Subcutaneous abdominal adipose tissue (tissue), 5 donors: Measurements from ENCODE around the gene ANGPT4.

Experiments
- H3K27ac ChIP-seq: one replicate; pipeline ENCODE4 v1.7.0; 2013; ENCODE audit warnings: low read depth, mild to moderate bottlenecking, inconsistent platforms, low read length, moderate library complexity
- H3K27me3 ChIP-seq, 5 donors: one replicate each; pipeline ENCODE4 v1.7.0; 2013; ENCODE audit warnings: low read length in 5 of 5, inconsistent platforms in 1 of 5; ENCODE audit not compliant: control insufficient read depth in 5 of 5, insufficient read depth in 4 of 5
- H3K36me3 ChIP-seq, 5 donors: one replicate each; pipeline ENCODE4 v1.7.0; 2013; ENCODE audit warnings: low read length in 5 of 5; ENCODE audit not compliant: control insufficient read depth in 5 of 5, insufficient read depth in 5 of 5
- H3K4me1 ChIP-seq, 5 donors: one replicate each; pipeline ENCODE4 v1.7.0; 2013; ENCODE audit warnings: low read length in 5 of 5, mild to moderate bottlenecking in 3 of 5, moderate library complexity in 1 of 5; ENCODE audit not compliant: control insufficient read depth in 5 of 5, insufficient read depth in 5 of 5
- H3K4me3 ChIP-seq, 5 donors: one replicate each; pipeline ENCODE4 v1.7.0; 2013; ENCODE audit warnings: low read length in 5 of 5, low read depth in 1 of 5
- H3K9ac ChIP-seq, 5 donors: one replicate each; pipeline ENCODE4 v1.7.0; 2013; ENCODE audit warnings: low read length in 5 of 5, mild to moderate bottlenecking in 4 of 5, moderate library complexity in 3 of 5
- H3K9me3 ChIP-seq, 5 donors: one replicate each; pipeline ENCODE4 v1.7.0; 2013; ENCODE audit warnings: low read length in 5 of 5; ENCODE audit not compliant: control insufficient read depth in 5 of 5
- donor health status: healthy.
- donor health status: healthy.
- donor health status: healthy.
- donor health status: healthy.
- donor health status: healthy.

The ANGPT4 gene

DNA sequence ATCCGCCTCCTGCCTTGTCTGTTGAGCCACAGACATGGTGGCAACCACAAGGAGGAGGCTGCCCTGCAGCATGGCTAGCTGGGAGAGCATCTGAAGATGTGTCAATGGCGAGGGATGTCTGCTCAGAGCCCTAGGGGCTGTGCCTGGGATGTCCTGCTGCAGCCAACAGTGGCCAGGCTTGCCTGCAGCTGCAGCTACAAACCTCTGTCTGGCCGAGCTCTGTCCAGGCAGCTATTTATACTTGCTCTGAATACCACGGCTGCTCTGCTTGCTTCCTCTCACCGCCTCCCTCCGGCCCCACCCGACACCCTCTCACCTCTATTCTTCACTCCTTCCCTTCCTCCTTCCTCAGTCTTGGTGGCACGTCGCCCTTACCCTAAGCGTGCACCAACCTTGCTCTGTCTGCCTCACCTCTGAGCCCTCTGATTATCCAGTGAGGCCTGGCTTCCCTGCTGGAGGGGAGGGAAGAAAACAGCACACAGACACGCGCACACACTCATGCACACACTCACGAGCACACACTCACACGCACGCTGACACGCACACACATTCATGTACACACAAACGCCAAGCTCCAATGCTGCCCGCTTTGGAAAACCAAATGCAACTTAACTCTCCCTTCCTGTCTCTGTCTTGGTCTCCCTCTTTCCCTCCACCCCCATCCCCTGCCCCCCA lies at the start of gene ANGPT4:
ANGPT4 (minus strand) TSS at position 210 of the 675 bp plus-strand sequence; CDS start at position 90, 120 bp downstream.
- no peak within 1 kb of the TSS for H3K27ac ChIP-seq
- peaks cover 4 to 36% (median 27%) of the 10 kb centered on the region in 5 donors for H3K4me1 ChIP-seq
- H3K27me3 ChIP-seq: peaks cover 0 to 2% (median 0%) of the 10 kb centered on the region in 5 donors
- H3K36me3 ChIP-seq: no peaks in the 10 kb centered on the region
- H3K9ac ChIP-seq: peak within 1 kb of the TSS in 1 of 5 donors; percentile 4
- peak within 1 kb of the TSS in 3 of 5 donors; percentile 5 to 24 (median 17) for H3K4me3 ChIP-seq
- H3K9me3 ChIP-seq: no peaks in the 10 kb centered on the region

DNA sequence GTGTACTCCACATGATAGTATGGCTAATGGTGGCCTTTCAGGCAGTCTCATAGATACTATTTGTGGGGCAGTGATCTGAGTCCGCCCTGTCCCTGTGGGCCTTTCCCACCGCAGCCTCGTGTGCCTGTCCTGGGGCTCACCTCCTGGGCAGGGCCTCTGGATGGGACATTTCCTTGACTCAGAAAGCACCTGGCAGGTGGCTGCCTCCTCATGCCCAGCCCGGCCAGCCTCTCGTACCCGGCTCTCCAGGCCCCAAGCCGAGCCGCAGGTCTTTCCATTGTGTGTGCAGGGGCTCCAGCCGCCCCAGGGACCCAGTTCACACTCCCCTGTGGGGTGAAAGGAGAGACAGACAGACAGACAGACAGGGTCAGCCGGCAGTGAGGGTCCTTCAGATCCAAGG lies 47.7 kb upstream of the ANGPT4 start:
- H3K27ac ChIP-seq: no peak overlapping the region
- H3K36me3 ChIP-seq: no peaks in the 10 kb centered on the region
- H3K9me3 ChIP-seq: peaks cover 0 to 9% (median 7%) of the 10 kb centered on the region in 5 donors
- no peak overlapping the region for H3K4me3 ChIP-seq
- no peak overlapping the region for H3K9ac ChIP-seq
- no peaks in the 10 kb centered on the region for H3K4me1 ChIP-seq
- peaks cover 14 to 35% (median 29%) of the 10 kb centered on the region in 5 donors for H3K27me3 ChIP-seq

DNA sequence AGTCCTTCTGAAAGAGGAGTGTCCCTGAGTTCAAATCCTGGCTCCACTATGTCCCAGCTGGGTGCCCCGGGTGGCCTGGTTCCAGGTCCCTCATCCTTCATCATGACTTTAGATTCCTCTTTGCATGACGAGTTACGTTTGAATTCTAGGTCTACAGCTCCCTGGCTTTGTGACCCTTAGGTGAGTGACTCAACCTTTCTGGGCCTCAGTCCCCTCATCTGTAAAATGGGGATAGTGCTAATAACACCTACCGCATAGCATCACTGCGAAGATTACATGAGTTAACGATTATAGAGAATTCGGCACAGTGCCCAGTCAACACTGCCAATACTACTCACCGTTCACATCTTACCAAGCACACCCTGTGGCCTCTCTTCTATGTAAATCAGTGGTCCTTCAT lies 46.5 kb upstream of the ANGPT4 start:
- Histone ChIP-seq H3K27me3 (peaks cover 22 to 45% (median 31%) of the 10 kb centered on the region in 5 donors), H3K4me3 (no peak overlapping the region), H3K9ac (no peak overlapping the region), H3K27ac (no peak overlapping the region), H3K4me1 (no peaks in the 10 kb centered on the region), H3K9me3 (peaks cover 0 to 1% (median 0%) of the 10 kb centered on the region in 5 donors), H3K36me3 (no peaks in the 10 kb centered on the region)

- Histone ChIP-seq H3K27me3 (peaks cover 22 to 45% (median 30%) of the 10 kb centered on the region in 5 donors), H3K9me3 (no peaks in the 10 kb centered on the region), H3K36me3 (no peaks in the 10 kb centered on the region), H3K4me3 (no peak overlapping the region), H3K27ac (no peak overlapping the region), H3K9ac (no peak overlapping the region), H3K4me1 (no peaks in the 10 kb centered on the region)
These were observed 46.1 kb upstream of the ANGPT4 start for GRCh38 chr20:962223-962622.

- Histone ChIP-seq H3K4me1 (no peaks in the 10 kb centered on the region), H3K9ac (no peak overlapping the region), H3K36me3 (no peaks in the 10 kb centered on the region), H3K9me3 (no peaks in the 10 kb centered on the region), H3K27ac (no peak overlapping the region), H3K4me3 (no peak overlapping the region), H3K27me3 (peaks cover 22 to 45% (median 31%) of the 10 kb centered on the region in 5 donors)
These were observed 45.6 kb upstream of the ANGPT4 start for GRCh38 chr20:961768-962167.

GRCh38 chr20:959996-960615 lies 44.0 kb upstream of the ANGPT4 start:
- Histone ChIP-seq H3K4me1 (peaks cover 0 to 5% (median 4%) of the 10 kb centered on the region in 5 donors), H3K9me3 (no peaks in the 10 kb centered on the region), H3K9ac (no peak overlapping the region), H3K27me3 (peaks cover 19 to 45% (median 36%) of the 10 kb centered on the region in 5 donors), H3K4me3 (no peak overlapping the region), H3K36me3 (no peaks in the 10 kb centered on the region), H3K27ac (no peak overlapping the region)

GRCh38 chr20:958936-959815 lies 43.0 kb upstream of the ANGPT4 start:
- no peaks in the 10 kb centered on the region for H3K9me3 ChIP-seq
- H3K4me3 ChIP-seq: no peak overlapping the region
- H3K36me3 ChIP-seq: no peaks in the 10 kb centered on the region
- H3K27me3 ChIP-seq: peaks cover 19 to 50% (median 34%) of the 10 kb centered on the region in 5 donors
- peaks cover 0 to 5% (median 4%) of the 10 kb centered on the region in 5 donors for H3K4me1 ChIP-seq
- no peak overlapping the region for H3K9ac ChIP-seq
- H3K27ac ChIP-seq: no peak overlapping the region

DNA sequence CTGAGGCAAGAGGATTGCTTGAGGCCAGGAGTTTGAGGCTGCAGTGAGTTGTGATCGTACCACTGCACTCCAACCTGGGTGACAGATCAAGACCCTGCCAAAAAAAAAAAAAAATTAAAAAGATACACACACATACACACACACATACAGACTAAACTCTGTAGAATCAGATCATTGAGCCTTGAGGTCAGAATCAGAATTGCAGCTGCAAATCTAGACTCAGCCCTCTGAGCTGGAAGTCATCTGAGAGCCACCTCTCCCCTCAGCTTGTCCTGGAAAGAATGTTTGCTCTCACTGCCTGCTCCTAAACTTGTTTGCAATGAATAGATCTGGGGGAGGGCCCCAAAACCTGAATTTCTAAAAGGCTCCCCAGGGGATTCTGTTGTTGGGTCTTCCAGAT lies 41.4 kb upstream of the ANGPT4 start:
- peaks cover 16 to 43% (median 32%) of the 10 kb centered on the region in 5 donors for H3K27me3 ChIP-seq

DNA sequence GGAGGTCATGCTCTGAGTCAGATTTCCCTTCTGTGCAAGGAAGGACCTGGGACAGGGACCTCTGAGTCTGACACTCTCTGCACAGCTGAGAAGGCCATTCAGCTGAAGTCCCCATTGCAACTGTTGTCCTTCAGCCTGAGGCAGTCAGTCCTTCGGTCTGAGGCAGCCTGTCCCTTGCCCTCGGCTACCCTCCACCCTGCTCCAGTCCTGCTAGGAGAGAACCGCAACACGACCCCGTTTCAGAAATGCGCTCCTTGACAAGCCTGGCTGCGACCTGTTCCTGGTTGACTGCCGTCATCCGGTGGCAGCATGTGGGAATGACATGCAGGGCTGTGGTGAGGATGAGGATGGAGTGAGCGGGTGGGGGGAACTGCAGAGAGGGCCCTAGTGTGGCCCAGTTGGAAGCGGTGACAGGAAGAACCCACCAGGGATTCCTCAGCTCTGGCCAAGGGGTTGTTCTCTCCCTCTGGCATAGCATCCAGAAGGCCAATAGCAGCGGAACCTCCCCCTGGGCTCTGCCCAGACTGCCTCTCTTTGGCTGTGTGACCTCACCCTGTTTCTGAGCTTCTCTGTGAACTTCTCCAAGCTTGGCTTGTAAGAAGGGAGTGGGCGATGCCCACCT lies 40.3 kb upstream of the ANGPT4 start:
- Histone ChIP-seq H3K27ac (no peak overlapping the region), H3K9me3 (no peaks in the 10 kb centered on the region), H3K36me3 (no peaks in the 10 kb centered on the region), H3K27me3 (peaks cover 16 to 39% (median 32%) of the 10 kb centered on the region in 5 donors), H3K9ac (no peak overlapping the region), H3K4me1 (peaks cover 0 to 5% (median 4%) of the 10 kb centered on the region in 5 donors), H3K4me3 (peak overlapping the region in 1 of 5 donors; percentile 39)

More for the DNA sequence above, 41.4 kb upstream of the ANGPT4 start:
- Histone ChIP-seq H3K27ac (no peak overlapping the region), H3K9me3 (no peaks in the 10 kb centered on the region), H3K4me3 (no peak overlapping the region), H3K9ac (no peak overlapping the region), H3K36me3 (no peaks in the 10 kb centered on the region), H3K4me1 (peaks cover 0 to 5% (median 4%) of the 10 kb centered on the region in 5 donors)
